Measurements from ENCODE around the gene CCP110. TPM values are rescaled to one million over a fixed set of nuclear protein-coding genes. Genes with fewer than 3 reads are reported as not detected.

CCP110 gene
- total RNA-seq, 1 experiment from 2014 or later, result 30.1 TPM

GRCh38 chr16:19563377-19563776, 39.6 kb downstream of the CCP110 start:
- Histone ChIP-seq H3K4me3 (ENCODE audit: low read length) (no peak overlapping the region), H3K9me2 (replicated peaks; ENCODE audit: insufficient read depth, low read length) (no peaks in the 10 kb centered on the region), H3K9ac (ENCODE audit: low read length) (no peak overlapping the region), H3K4me1 (ENCODE audit: low read length) (no peaks in the 10 kb centered on the region), H2AFZ (ENCODE audit: low read length) (no peak overlapping the region), H4K20me1 (ENCODE audit: insufficient read depth, low read depth, low read length) (no peaks in the 10 kb centered on the region), H3K79me2 (ENCODE audit: low read length) (0 out of 2 replicates have a peak, but pooled peaks cover 4% of the 10 kb centered on the region), H3K27me3 (ENCODE audit: low read length) (no peaks in the 10 kb centered on the region), H3K36me3 (ENCODE audit: insufficient read depth, low read length) (no peaks in the 10 kb centered on the region), H3K27ac (ENCODE audit: low read length) (no peak overlapping the region), H3K4me2 (ENCODE audit: low read depth, low read length, poor library complexity, severe bottlenecking) (no peak overlapping the region), H3K9me3 (ENCODE audit: low read length) (no peaks in the 10 kb centered on the region)
- DNase-seq, result no peak

DNA sequence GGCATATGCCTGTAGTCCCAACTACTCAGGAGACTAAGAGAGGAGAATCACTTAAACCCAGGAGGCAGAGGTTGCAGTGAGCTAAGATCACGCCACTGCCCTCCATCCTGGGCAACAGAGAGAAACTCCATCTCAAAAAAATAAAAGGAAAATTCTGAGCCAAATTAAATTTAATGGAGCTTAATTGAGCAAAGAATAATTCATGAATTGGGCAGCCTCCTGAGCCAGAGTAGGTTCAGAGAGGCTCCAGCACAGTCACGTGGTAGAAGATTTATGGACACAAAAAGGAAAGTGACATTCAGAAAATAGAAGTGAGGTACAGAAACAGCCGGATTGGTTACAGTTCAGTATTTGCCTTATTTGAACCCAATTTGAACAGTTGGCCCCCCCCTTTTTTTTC, 42.6 kb downstream of the CCP110 start:
- H3K4me2 ChIP-seq (ENCODE audit: low read depth, low read length, poor library complexity, severe bottlenecking), result no peak overlapping the region
- H4K20me1 ChIP-seq (ENCODE audit: insufficient read depth, low read depth, low read length), result no peaks in the 10 kb centered on the region
- no peaks in the 10 kb centered on the region for H3K4me1 ChIP-seq (ENCODE audit: low read length)
- H3K9me2 ChIP-seq (replicated peaks; ENCODE audit: insufficient read depth, low read length), result no peaks in the 10 kb centered on the region
- H3K36me3 ChIP-seq (ENCODE audit: insufficient read depth, low read length), result no peaks in the 10 kb centered on the region
- no peak for DNase-seq
- no peaks in the 10 kb centered on the region for H3K27me3 ChIP-seq (ENCODE audit: low read length)
- H3K4me3 ChIP-seq (ENCODE audit: low read length), result no peak overlapping the region
- 0 out of 2 replicates have a peak, but pooled peaks cover 4% of the 10 kb centered on the region for H3K79me2 ChIP-seq (ENCODE audit: low read length)
- no peak overlapping the region for H2AFZ ChIP-seq (ENCODE audit: low read length)
- H3K9me3 ChIP-seq (ENCODE audit: low read length), result no peaks in the 10 kb centered on the region
- no peak overlapping the region for H3K27ac ChIP-seq (ENCODE audit: low read length)
- no peak overlapping the region for H3K9ac ChIP-seq (ENCODE audit: low read length)

GRCh38 chr16:19567560-19567959, 43.8 kb downstream of the CCP110 start:
- Histone ChIP-seq H3K9ac (ENCODE audit: low read length) (no peak overlapping the region), H3K4me1 (ENCODE audit: low read length) (no peaks in the 10 kb centered on the region)

DNA sequence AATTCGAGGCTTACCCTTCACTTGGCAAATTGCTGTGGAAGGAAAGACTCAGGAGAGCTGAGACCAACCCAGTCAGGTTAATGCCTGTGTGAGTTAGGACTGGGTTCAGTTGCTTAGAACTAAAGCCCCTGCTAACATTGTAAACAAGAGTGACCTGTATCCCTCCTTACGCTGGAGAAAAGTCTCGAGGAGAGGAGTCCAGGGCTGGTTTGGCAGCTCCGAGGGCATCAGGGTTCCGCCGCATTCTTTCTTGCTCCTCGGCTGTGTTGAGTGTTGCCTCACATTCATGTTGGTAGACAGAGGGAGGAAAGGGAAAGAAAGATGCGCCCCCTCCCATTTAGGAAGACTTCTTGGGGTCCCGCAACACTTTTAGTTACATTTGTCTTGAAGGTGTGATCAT, 50.3 kb downstream of the CCP110 start:
- Histone ChIP-seq H3K36me3 (ENCODE audit: insufficient read depth, low read length) (peaks cover 9% of the 10 kb centered on the region; the same call in 1 of the 2 replicates), H3K27ac (ENCODE audit: low read length) (no peak overlapping the region), H3K27me3 (ENCODE audit: low read length) (no peaks in the 10 kb centered on the region), H3K9me2 (replicated peaks; ENCODE audit: insufficient read depth, low read length) (no peaks in the 10 kb centered on the region), H4K20me1 (ENCODE audit: insufficient read depth, low read depth, low read length) (no peaks in the 10 kb centered on the region), H3K4me2 (ENCODE audit: low read depth, low read length, poor library complexity, severe bottlenecking) (no peak overlapping the region), H2AFZ (ENCODE audit: low read length) (no peak overlapping the region), H3K9ac (ENCODE audit: low read length) (no peak overlapping the region), H3K4me3 (ENCODE audit: low read length) (no peak overlapping the region), H3K79me2 (ENCODE audit: low read length) (no peaks in the 10 kb centered on the region), H3K9me3 (ENCODE audit: low read length) (no peaks in the 10 kb centered on the region), H3K4me1 (ENCODE audit: low read length) (no peaks in the 10 kb centered on the region)
- no peak for DNase-seq

More at GRCh38 chr16:19567560-19567959, 43.8 kb downstream of the CCP110 start:
- Histone ChIP-seq H3K79me2 (ENCODE audit: low read length) (no peaks in the 10 kb centered on the region), H3K9me2 (replicated peaks; ENCODE audit: insufficient read depth, low read length) (no peaks in the 10 kb centered on the region), H3K9me3 (ENCODE audit: low read length) (no peaks in the 10 kb centered on the region), H3K4me2 (ENCODE audit: low read depth, low read length, poor library complexity, severe bottlenecking) (no peak overlapping the region), H2AFZ (ENCODE audit: low read length) (no peak overlapping the region), H3K4me3 (ENCODE audit: low read length) (no peak overlapping the region), H3K27me3 (ENCODE audit: low read length) (no peaks in the 10 kb centered on the region), H3K27ac (ENCODE audit: low read length) (no peak overlapping the region), H4K20me1 (ENCODE audit: insufficient read depth, low read depth, low read length) (no peaks in the 10 kb centered on the region), H3K36me3 (ENCODE audit: insufficient read depth, low read length) (no peaks in the 10 kb centered on the region)
- no peak for DNase-seq

DNA sequence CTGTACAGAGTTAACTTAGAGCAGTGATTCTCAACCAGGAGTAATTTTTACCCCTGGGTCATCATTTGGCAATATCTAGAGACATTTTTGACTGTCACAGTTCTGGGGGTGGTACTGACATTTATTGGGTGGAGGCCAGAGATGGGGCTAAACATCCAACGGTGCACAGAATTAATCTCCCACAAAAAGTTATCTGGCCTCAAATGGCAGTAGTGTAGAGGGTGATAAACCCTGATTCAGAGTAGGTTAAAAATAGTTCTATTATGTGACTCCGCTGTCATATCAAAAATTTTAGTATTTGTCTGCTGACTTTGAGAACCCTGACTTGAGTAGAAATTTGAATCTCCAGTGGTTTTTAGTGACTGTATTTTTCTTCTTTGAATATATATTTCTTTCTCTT, 50.9 kb downstream of the CCP110 start:
- H3K9me2 ChIP-seq (replicated peaks; ENCODE audit: insufficient read depth, low read length), result no peaks in the 10 kb centered on the region
- H3K9ac ChIP-seq (ENCODE audit: low read length), result no peak overlapping the region
- DNase-seq, result no peak
- no peaks in the 10 kb centered on the region for H3K9me3 ChIP-seq (ENCODE audit: low read length)
- no peaks in the 10 kb centered on the region for H3K4me1 ChIP-seq (ENCODE audit: low read length)
- H3K27ac ChIP-seq (ENCODE audit: low read length), result no peak overlapping the region
- peaks cover 10% of the 10 kb centered on the region; the same call in 1 of the 2 replicates for H3K36me3 ChIP-seq (ENCODE audit: insufficient read depth, low read length)
- no peak overlapping the region for H3K4me3 ChIP-seq (ENCODE audit: low read length)
- no peaks in the 10 kb centered on the region for H3K79me2 ChIP-seq (ENCODE audit: low read length)
- H4K20me1 ChIP-seq (ENCODE audit: insufficient read depth, low read depth, low read length), result no peaks in the 10 kb centered on the region
- H3K4me2 ChIP-seq (ENCODE audit: low read depth, low read length, poor library complexity, severe bottlenecking), result no peak overlapping the region
- no peaks in the 10 kb centered on the region for H3K27me3 ChIP-seq (ENCODE audit: low read length)
- H2AFZ ChIP-seq (ENCODE audit: low read length), result no peak overlapping the region

GRCh38 chr16:19578378-19578971, 54.7 kb downstream of the CCP110 start:
- H2AFZ ChIP-seq (ENCODE audit: low read length), result no peak overlapping the region
- H3K4me3 ChIP-seq (ENCODE audit: low read length), result no peak overlapping the region
- peaks cover 21% of the 10 kb centered on the region for H3K36me3 ChIP-seq (ENCODE audit: insufficient read depth, low read length)
- H4K20me1 ChIP-seq (ENCODE audit: insufficient read depth, low read depth, low read length), result no peaks in the 10 kb centered on the region
- no peaks in the 10 kb centered on the region for H3K79me2 ChIP-seq (ENCODE audit: low read length)
- DNase-seq, result no peak
- no peak overlapping the region for H3K4me2 ChIP-seq (ENCODE audit: low read depth, low read length, poor library complexity, severe bottlenecking)
- no peaks in the 10 kb centered on the region for H3K9me3 ChIP-seq (ENCODE audit: low read length)
- H3K27ac ChIP-seq (ENCODE audit: low read length), result no peak overlapping the region
- H3K9me2 ChIP-seq (replicated peaks; ENCODE audit: insufficient read depth, low read length), result no peaks in the 10 kb centered on the region
- H3K9ac ChIP-seq (ENCODE audit: low read length), result no peak overlapping the region
- H3K4me1 ChIP-seq (ENCODE audit: low read length), result no peaks in the 10 kb centered on the region
- H3K27me3 ChIP-seq (ENCODE audit: low read length), result no peaks in the 10 kb centered on the region

- H3K9me3 ChIP-seq (ENCODE audit: low read length), result no peaks in the 10 kb centered on the region
- no peak overlapping the region for H3K27ac ChIP-seq (ENCODE audit: low read length)
- H3K9me2 ChIP-seq (replicated peaks; ENCODE audit: insufficient read depth, low read length), result no peaks in the 10 kb centered on the region
- peaks cover 18% of the 10 kb centered on the region for H3K36me3 ChIP-seq (ENCODE audit: insufficient read depth, low read length)
- H3K9ac ChIP-seq (ENCODE audit: low read length), result no peak overlapping the region
- no peaks in the 10 kb centered on the region for H4K20me1 ChIP-seq (ENCODE audit: insufficient read depth, low read depth, low read length)
- H3K79me2 ChIP-seq (ENCODE audit: low read length), result no peaks in the 10 kb centered on the region
- no peak overlapping the region for H3K4me3 ChIP-seq (ENCODE audit: low read length)
- H3K27me3 ChIP-seq (ENCODE audit: low read length), result no peaks in the 10 kb centered on the region
- H3K4me2 ChIP-seq (ENCODE audit: low read depth, low read length, poor library complexity, severe bottlenecking), result no peak overlapping the region
- no peak for DNase-seq
- H3K4me1 ChIP-seq (ENCODE audit: low read length), result no peaks in the 10 kb centered on the region
- H2AFZ ChIP-seq (ENCODE audit: low read length), result no peak overlapping the region
These were observed 58.5 kb downstream of the CCP110 start for GRCh38 chr16:19582050-19582831.

GRCh38 chr16:19583665-19584300, 60.0 kb downstream of the CCP110 start:
- no peak overlapping the region for H3K4me3 ChIP-seq (ENCODE audit: low read length)
- H3K27me3 ChIP-seq (ENCODE audit: low read length), result no peaks in the 10 kb centered on the region
- H3K36me3 ChIP-seq (ENCODE audit: insufficient read depth, low read length), result peaks cover 14% of the 10 kb centered on the region
- H3K9me3 ChIP-seq (ENCODE audit: low read length), result no peaks in the 10 kb centered on the region
- H4K20me1 ChIP-seq (ENCODE audit: insufficient read depth, low read depth, low read length), result no peaks in the 10 kb centered on the region
- no peaks in the 10 kb centered on the region for H3K9me2 ChIP-seq (replicated peaks; ENCODE audit: insufficient read depth, low read length)
- no peak overlapping the region for H3K27ac ChIP-seq (ENCODE audit: low read length)
- peak; percentile 71 for DNase-seq
- no peaks in the 10 kb centered on the region for H3K79me2 ChIP-seq (ENCODE audit: low read length)
- no peaks in the 10 kb centered on the region for H3K4me1 ChIP-seq (ENCODE audit: low read length)
- no peak overlapping the region for H3K9ac ChIP-seq (ENCODE audit: low read length)
- H3K4me2 ChIP-seq (ENCODE audit: low read depth, low read length, poor library complexity, severe bottlenecking), result no peak overlapping the region
- no peak overlapping the region for H2AFZ ChIP-seq (ENCODE audit: low read length)

Data from Karpas-422 (cell line).